ENCODE data around the gene HOXB7.
A peak's percentile ranks its signal among the peaks of the same experiment; 100 is the strongest.

The HOXB7 gene

GRCh38 chr17:48593126-48593829, 17.5 kb downstream of the HOXB7 start, which contains the start of gene HOXB5:
TSS of gene HOXB5 (minus strand) at chr17:48593779. CDS start at chr17:48593682, 97 bp downstream.
- DNase-seq (ENCODE audit: low spot score in 2 of 2) (no peak), ATAC-seq (ENCODE audit: low read depth) (peak; percentile 16)
- Mint-ChIP-seq H3K36me3 (no peaks in the 10 kb centered on the region), H3K27me3 (peaks cover 54% of the 10 kb centered on the region), H3K4me3 (peak within 1 kb of the TSS; percentile 58), H3K9me3 (no peaks in the 10 kb centered on the region), H3K27ac (peak within 1 kb of the TSS; percentile 64), H3K4me1 (peaks cover 25% of the 10 kb centered on the region)

- H3K4me1 Mint-ChIP-seq: peaks cover 19% of the 10 kb centered on the region
- H3K27ac Mint-ChIP-seq: peak overlapping the region; percentile 64
- no peaks in the 10 kb centered on the region for H3K9me3 Mint-ChIP-seq
- no peak overlapping the region for H3K4me3 Mint-ChIP-seq
- no peaks in the 10 kb centered on the region for H3K36me3 Mint-ChIP-seq
- DNase-seq (ENCODE audit: low spot score in 2 of 2) (no peak), ATAC-seq (ENCODE audit: low read depth) (peak; percentile 24)
- H3K27me3 Mint-ChIP-seq: peaks cover 56% of the 10 kb centered on the region
Observed at GRCh38 chr17:48592577-48592976, 18.2 kb downstream of the HOXB7 start.

GRCh38 chr17:48592057-48592514, 18.7 kb downstream of the HOXB7 start:
- no peak for DNase-seq (ENCODE audit: low spot score in 2 of 2)
- ATAC-seq (ENCODE audit: low read depth): peak; percentile 19
- H3K4me1 Mint-ChIP-seq: peaks cover 14% of the 10 kb centered on the region
- H3K9me3 Mint-ChIP-seq: no peaks in the 10 kb centered on the region
- peaks cover 58% of the 10 kb centered on the region for H3K27me3 Mint-ChIP-seq
- no peaks in the 10 kb centered on the region for H3K36me3 Mint-ChIP-seq
- H3K27ac Mint-ChIP-seq: peak overlapping the region; percentile 64
- H3K4me3 Mint-ChIP-seq: no peak overlapping the region

- H3K9me3 Mint-ChIP-seq: no peaks in the 10 kb centered on the region
- H3K27me3 Mint-ChIP-seq: peaks cover 52% of the 10 kb centered on the region
- DNase-seq (ENCODE audit: low spot score in 2 of 2): no peak
- no peaks in the 10 kb centered on the region for H3K36me3 Mint-ChIP-seq
- H3K27ac Mint-ChIP-seq: no peak overlapping the region
- H3K4me1 Mint-ChIP-seq: peaks cover 8% of the 10 kb centered on the region
- H3K4me3 Mint-ChIP-seq: no peak overlapping the region
- ATAC-seq (ENCODE audit: low read depth): no peak
Observed at GRCh38 chr17:48591255-48592056, 19.4 kb downstream of the HOXB7 start.

- ATAC-seq (ENCODE audit: low read depth) (no peak), DNase-seq (ENCODE audit: low spot score in 2 of 2) (no peak)
- H3K9me3 Mint-ChIP-seq: no peaks in the 10 kb centered on the region
- H3K27ac Mint-ChIP-seq: no peak overlapping the region
- no peaks in the 10 kb centered on the region for H3K36me3 Mint-ChIP-seq
- H3K4me1 Mint-ChIP-seq: peaks cover 12% of the 10 kb centered on the region
- peaks cover 52% of the 10 kb centered on the region for H3K27me3 Mint-ChIP-seq
- H3K4me3 Mint-ChIP-seq: no peak overlapping the region
Observed at GRCh38 chr17:48590607-48591161, 20.1 kb downstream of the HOXB7 start.

- no peaks in the 10 kb centered on the region for H3K36me3 Mint-ChIP-seq
- ATAC-seq (ENCODE audit: low read depth): no peak
- no peak for DNase-seq (ENCODE audit: low spot score in 2 of 2)
- no peak within 1 kb of the TSS for H3K4me3 Mint-ChIP-seq
- peaks cover 50% of the 10 kb centered on the region for H3K27me3 Mint-ChIP-seq
- no peak within 1 kb of the TSS for H3K27ac Mint-ChIP-seq
- H3K4me1 Mint-ChIP-seq: peaks cover 17% of the 10 kb centered on the region
- no peaks in the 10 kb centered on the region for H3K9me3 Mint-ChIP-seq
Observed at GRCh38 chr17:48589831-48590606, 20.8 kb downstream of the HOXB7 start, which contains the start of gene HOXB3. TSS of gene HOXB3 (minus strand) at chr17:48590241. CDS start at chr17:48552474, 37,767 bp downstream.

- Mint-ChIP-seq H3K27me3 (peaks cover 55% of the 10 kb centered on the region), H3K4me1 (peaks cover 20% of the 10 kb centered on the region), H3K36me3 (no peaks in the 10 kb centered on the region), H3K27ac (no peak overlapping the region), H3K9me3 (no peaks in the 10 kb centered on the region), H3K4me3 (no peak overlapping the region)
- ATAC-seq (ENCODE audit: low read depth) (no peak), DNase-seq (ENCODE audit: low spot score in 2 of 2) (no peak)
Observed at GRCh38 chr17:48589060-48589830, 21.6 kb downstream of the HOXB7 start.

- Mint-ChIP-seq H3K4me1 (peaks cover 17% of the 10 kb centered on the region), H3K36me3 (no peaks in the 10 kb centered on the region), H3K4me3 (no peak overlapping the region), H3K9me3 (no peaks in the 10 kb centered on the region), H3K27ac (no peak overlapping the region), H3K27me3 (peaks cover 56% of the 10 kb centered on the region)
- DNase-seq (ENCODE audit: low spot score in 2 of 2): no peak
- ATAC-seq (ENCODE audit: low read depth): no peak
Observed at GRCh38 chr17:48588528-48588927, 22.3 kb downstream of the HOXB7 start.

GRCh38 chr17:48588074-48588415, 22.8 kb downstream of the HOXB7 start:
- Mint-ChIP-seq H3K36me3 (no peaks in the 10 kb centered on the region), H3K27ac (no peak overlapping the region), H3K27me3 (peaks cover 59% of the 10 kb centered on the region), H3K4me3 (no peak overlapping the region), H3K4me1 (peaks cover 17% of the 10 kb centered on the region), H3K9me3 (no peaks in the 10 kb centered on the region)
- DNase-seq (ENCODE audit: low spot score in 2 of 2): no peak
- ATAC-seq (ENCODE audit: low read depth): no peak

GRCh38 chr17:48587276-48588073, 23.3 kb downstream of the HOXB7 start:
- Mint-ChIP-seq H3K4me1 (peaks cover 15% of the 10 kb centered on the region), H3K9me3 (no peaks in the 10 kb centered on the region), H3K4me3 (no peak overlapping the region), H3K27ac (no peak overlapping the region), H3K27me3 (peaks cover 62% of the 10 kb centered on the region), H3K36me3 (no peaks in the 10 kb centered on the region)
- DNase-seq (ENCODE audit: low spot score in 2 of 2) (no peak), ATAC-seq (ENCODE audit: low read depth) (no peak)

GRCh38 chr17:48586355-48587258, 24.2 kb downstream of the HOXB7 start:
- ATAC-seq (ENCODE audit: low read depth) (no peak), DNase-seq (ENCODE audit: low spot score in 2 of 2) (no peak)
- no peaks in the 10 kb centered on the region for H3K9me3 Mint-ChIP-seq
- peaks cover 15% of the 10 kb centered on the region for H3K4me1 Mint-ChIP-seq
- H3K27me3 Mint-ChIP-seq: peaks cover 62% of the 10 kb centered on the region
- peak overlapping the region; percentile 60 for H3K27ac Mint-ChIP-seq
- H3K4me3 Mint-ChIP-seq: peak overlapping the region; percentile 86
- H3K36me3 Mint-ChIP-seq: no peaks in the 10 kb centered on the region

- Mint-ChIP-seq H3K9me3 (no peaks in the 10 kb centered on the region), H3K36me3 (peaks cover 2% of the 10 kb centered on the region), H3K4me1 (peaks cover 15% of the 10 kb centered on the region), H3K27ac (no peak overlapping the region), H3K4me3 (no peak overlapping the region), H3K27me3 (peaks cover 53% of the 10 kb centered on the region)
- DNase-seq (ENCODE audit: low spot score in 2 of 2) (no peak), ATAC-seq (ENCODE audit: low read depth) (no peak)
Observed at GRCh38 chr17:48584223-48584741, 26.5 kb downstream of the HOXB7 start.

Data from memory B cell (primary cell).